HFFc6 (cell line): ENCODE results near the gene EML1. TPM values are rescaled to one million over a fixed set of nuclear protein-coding genes. Genes with fewer than 3 reads are reported as not detected.

ENCODE experiments used
- DNase-seq: peaks from one replicate; pipeline ENCODE4 v3.0.0-alpha.2; 2018
- H3K27ac Mint-ChIP-seq: 2 replicates; pipeline ENCODE4 v1.8.0; 2020; ENCODE audit warnings: mild to moderate bottlenecking, mixed read lengths
- H3K27me3 Mint-ChIP-seq: 2 replicates; pipeline ENCODE4 v1.8.0; 2021; ENCODE audit warnings: mild to moderate bottlenecking, moderate library complexity, mixed read lengths; ENCODE audit not compliant: insufficient read depth
- H3K36me3 Mint-ChIP-seq: 2 replicates; pipeline ENCODE4 v1.8.0; 2021; ENCODE audit warnings: low read depth, mixed read lengths
- H3K4me1 Mint-ChIP-seq: 2 replicates; pipeline ENCODE4 v1.8.0; 2020; ENCODE audit warnings: low read depth, mixed read lengths
- H3K4me3 Mint-ChIP-seq: 2 replicates; pipeline ENCODE4 v1.8.0; 2020; ENCODE audit warnings: mild to moderate bottlenecking, moderate library complexity, mixed read lengths
- H3K9me3 Mint-ChIP-seq: 2 replicates; pipeline ENCODE4 v1.8.0; 2020; ENCODE audit warnings: mild to moderate bottlenecking, mixed read lengths
- total RNA-seq, 6 experiments: library from RNA; stranded (reverse); fragmentation: NEBNext Ultra II Directional; extraction: Animal tissue kit (Norgen Biotek cat#: 25700); gene quantifications; 2 replicates in 1 of 6; 3 replicates in 5 of 6; pipeline ENCODE4 v1.2.3, GENCODE V29; 2021
- TF ChIP-seq, protein P1 (sequence below): fragments of 200-600 bp; sonication (generic); IDR thresholded peaks from 2 replicates; pipeline ENCODE4 v1.5.0; 2021; ENCODE audit warnings: antibody characterized with exemption, mild to moderate bottlenecking

The EML1 gene
- total RNA-seq, 6 experiments from 2014 or later, result 13.2 to 27.6 (median 22.2) TPM

DNA sequence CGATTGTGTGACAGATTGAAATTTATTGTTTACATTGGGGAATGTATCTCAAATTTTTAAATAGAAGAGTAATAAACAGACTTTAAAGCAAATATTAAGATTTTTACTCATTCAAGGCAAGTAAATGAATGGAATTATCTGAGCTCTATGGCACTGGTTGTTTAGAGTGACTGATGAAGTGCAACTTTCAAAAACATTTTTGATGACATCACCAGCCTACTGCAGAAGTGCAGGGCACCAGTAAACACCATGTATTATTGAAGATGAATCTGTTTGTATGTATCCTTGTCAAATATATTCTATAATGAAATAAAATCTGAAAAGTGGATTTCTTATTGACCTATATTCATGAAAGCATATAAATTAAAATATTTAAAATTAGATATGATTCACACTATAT is 148.0 kb downstream of the EML1 start:
- Mint-ChIP-seq H3K9me3 (no peaks in the 10 kb centered on the region), H3K4me3 (no peak overlapping the region), H3K27ac (no peak overlapping the region), H3K4me1 (0 out of 2 replicates have a peak, but pooled peaks cover under 1% of the 10 kb centered on the region), H3K36me3 (no peaks in the 10 kb centered on the region), H3K27me3 (peaks cover 3% of the 10 kb centered on the region; the same call in 1 of the 2 replicates)
- TF ChIP-seq, protein P1, sequence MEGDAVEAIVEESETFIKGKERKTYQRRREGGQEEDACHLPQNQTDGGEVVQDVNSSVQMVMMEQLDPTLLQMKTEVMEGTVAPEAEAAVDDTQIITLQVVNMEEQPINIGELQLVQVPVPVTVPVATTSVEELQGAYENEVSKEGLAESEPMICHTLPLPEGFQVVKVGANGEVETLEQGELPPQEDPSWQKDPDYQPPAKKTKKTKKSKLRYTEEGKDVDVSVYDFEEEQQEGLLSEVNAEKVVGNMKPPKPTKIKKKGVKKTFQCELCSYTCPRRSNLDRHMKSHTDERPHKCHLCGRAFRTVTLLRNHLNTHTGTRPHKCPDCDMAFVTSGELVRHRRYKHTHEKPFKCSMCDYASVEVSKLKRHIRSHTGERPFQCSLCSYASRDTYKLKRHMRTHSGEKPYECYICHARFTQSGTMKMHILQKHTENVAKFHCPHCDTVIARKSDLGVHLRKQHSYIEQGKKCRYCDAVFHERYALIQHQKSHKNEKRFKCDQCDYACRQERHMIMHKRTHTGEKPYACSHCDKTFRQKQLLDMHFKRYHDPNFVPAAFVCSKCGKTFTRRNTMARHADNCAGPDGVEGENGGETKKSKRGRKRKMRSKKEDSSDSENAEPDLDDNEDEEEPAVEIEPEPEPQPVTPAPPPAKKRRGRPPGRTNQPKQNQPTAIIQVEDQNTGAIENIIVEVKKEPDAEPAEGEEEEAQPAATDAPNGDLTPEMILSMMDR, result no peak
- no peak for DNase-seq

DNA sequence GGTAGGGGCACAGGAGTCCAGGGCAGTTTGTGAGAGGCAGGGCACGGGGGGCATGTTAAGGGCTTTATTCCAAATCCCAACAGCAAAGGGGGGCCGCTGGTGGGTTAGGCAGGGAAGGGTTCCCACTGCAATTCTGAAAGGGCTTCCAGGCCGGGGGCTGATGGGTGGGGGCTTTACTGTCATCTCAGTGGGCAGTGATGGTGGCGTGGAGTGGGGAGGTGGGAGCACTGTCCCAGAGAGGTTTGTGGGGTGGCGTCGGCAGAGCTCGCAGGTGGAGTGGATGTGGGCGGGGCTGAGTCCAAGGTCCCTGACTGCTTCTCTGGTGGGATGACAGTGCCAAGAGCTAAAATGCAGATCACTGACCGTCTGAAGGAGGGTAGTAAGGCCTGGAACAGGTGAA is 150.4 kb downstream of the EML1 start:
- no peak for DNase-seq
- Mint-ChIP-seq H3K4me1 (no peaks in the 10 kb centered on the region), H3K27me3 (peaks cover 5% of the 10 kb centered on the region), H3K9me3 (no peaks in the 10 kb centered on the region), H3K4me3 (no peak overlapping the region), H3K36me3 (no peaks in the 10 kb centered on the region), H3K27ac (no peak overlapping the region)
- TF ChIP-seq, protein P1, result no peak

DNA sequence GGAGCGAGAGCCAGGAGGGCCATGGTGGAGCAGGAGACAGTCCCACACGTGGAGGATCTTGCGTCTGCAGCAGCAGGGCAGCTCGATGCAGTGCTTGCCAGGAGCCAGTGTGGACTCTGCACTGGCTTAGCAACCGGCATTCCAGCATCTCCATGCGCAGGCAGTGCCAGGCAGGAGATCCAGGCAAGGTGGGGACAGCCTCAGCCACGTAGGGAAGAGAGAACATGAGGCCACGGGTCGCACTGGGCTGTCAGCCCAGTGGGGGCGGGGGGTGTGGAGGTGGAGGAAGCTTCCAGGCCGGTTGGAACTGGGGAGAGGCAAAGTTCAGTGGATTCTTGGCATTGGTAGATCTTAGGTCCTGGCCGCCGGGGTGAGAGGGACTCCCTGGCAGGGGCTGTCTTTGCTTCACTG is 151.0 kb downstream of the EML1 start:
- Mint-ChIP-seq H3K4me3 (no peak overlapping the region), H3K9me3 (no peaks in the 10 kb centered on the region), H3K36me3 (no peaks in the 10 kb centered on the region), H3K4me1 (no peaks in the 10 kb centered on the region), H3K27ac (no peak overlapping the region), H3K27me3 (peaks cover 5% of the 10 kb centered on the region)
- no peak for DNase-seq
- TF ChIP-seq, protein P1, result no peak

DNA sequence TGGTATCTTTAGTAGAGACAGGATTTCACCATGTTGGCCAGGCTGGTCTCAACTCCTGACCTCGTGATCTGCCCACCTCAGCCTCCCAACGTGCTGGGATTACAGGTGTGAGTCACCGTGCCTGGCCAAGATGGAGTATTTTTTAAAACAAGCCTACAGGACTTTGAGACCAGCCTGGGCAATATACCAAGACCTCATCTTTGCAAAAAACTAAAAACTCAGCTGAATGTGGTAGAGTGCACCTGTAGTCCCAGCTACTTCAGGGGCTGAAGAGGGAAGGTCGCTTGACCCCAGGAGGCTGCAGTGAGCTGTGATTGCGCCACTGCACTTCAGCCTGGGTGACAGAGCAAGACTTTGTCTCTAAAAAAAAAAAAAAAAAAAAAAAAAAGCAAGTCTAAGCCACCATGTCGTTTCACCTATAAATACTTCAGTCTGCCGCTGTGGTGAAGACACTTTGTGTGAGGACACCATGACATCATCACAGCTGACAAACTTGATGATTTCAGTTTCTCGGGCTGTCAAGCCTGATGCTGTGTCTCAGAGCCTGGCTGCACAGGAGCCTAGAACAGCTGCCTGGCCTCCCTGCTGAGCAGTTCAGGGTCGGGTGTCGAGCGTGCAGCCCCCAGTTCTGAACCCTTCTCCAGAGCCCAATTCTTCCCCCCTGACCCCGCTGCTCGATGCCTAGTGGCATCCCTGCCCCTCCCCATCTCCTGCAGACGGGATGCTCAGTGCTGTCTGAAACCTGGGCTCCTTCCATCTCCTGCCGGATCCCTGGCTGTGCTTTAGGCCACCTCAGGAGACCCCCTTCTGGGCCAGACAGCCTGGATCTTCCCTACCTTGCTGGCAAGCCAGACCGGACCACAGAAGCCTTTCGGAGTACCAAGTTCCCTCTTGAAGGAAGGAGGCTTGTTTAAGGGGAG is 152.8 kb downstream of the EML1 start:
- H3K27ac Mint-ChIP-seq, result no peak overlapping the region
- H3K36me3 Mint-ChIP-seq, result no peaks in the 10 kb centered on the region
- DNase-seq, result no peak
- no peak overlapping the region for H3K4me3 Mint-ChIP-seq
- H3K27me3 Mint-ChIP-seq, result peaks cover 7% of the 10 kb centered on the region
- H3K4me1 Mint-ChIP-seq, result no peaks in the 10 kb centered on the region
- TF ChIP-seq, protein P1, result no peak
- no peaks in the 10 kb centered on the region for H3K9me3 Mint-ChIP-seq

DNA sequence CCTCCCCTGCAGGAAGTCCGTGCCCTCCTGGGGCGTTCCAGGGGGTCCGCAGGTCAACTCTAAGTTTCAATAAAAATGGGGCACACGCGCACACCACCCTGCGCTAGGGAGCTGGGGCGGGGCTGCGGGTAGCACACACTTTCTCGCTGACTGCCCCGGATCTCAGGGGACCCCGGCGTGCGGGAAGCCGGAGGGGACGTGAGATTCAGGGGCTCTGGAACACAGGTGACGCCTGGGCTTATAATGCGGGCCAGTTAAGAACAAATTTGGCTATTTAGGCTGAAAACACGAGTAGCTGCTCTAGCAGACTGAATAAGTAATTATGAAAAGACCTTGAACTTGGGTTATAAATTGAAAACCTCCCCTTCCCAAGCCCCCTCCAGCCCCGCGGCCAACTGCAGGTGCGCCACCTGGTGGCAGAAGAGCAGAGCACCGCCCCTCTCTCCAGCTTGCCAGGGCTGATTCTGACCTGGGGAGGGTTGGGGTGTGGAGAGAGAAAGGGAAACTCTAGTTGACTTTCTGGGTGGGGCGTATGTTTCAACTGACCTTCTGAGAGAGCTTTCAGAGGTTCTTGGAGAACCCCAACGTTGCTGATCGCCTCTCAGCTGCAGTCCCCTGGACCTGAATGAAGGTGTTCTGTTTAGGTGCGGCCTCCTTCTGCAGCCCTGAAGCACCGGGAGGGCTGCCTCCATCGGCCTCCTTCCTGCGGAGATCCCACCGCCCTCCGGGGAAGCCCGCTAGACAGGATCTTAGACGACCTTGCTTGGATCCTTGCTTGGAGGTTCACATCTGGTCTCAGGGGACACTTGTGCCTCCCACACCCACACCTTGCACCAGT is 153.7 kb downstream of the EML1 start:
- Mint-ChIP-seq H3K36me3 (no peaks in the 10 kb centered on the region), H3K9me3 (no peaks in the 10 kb centered on the region), H3K4me1 (no peaks in the 10 kb centered on the region), H3K4me3 (no peak overlapping the region), H3K27ac (no peak overlapping the region), H3K27me3 (peaks cover 7% of the 10 kb centered on the region)
- DNase-seq, result no peak
- TF ChIP-seq, protein P1, result peak; percentile 98
